ENCODE measurements around the gene KSR1. TPM values are rescaled to one million over a fixed set of nuclear protein-coding genes. Genes with fewer than 3 reads are reported as not detected.

The KSR1 gene
- total and polyA plus RNA-seq, 2 of the 8 experiments (the other 6 are each of a cell fraction or from before 2014, with no cell fraction given) = 14.1 to 34.7 TPM

DNA sequence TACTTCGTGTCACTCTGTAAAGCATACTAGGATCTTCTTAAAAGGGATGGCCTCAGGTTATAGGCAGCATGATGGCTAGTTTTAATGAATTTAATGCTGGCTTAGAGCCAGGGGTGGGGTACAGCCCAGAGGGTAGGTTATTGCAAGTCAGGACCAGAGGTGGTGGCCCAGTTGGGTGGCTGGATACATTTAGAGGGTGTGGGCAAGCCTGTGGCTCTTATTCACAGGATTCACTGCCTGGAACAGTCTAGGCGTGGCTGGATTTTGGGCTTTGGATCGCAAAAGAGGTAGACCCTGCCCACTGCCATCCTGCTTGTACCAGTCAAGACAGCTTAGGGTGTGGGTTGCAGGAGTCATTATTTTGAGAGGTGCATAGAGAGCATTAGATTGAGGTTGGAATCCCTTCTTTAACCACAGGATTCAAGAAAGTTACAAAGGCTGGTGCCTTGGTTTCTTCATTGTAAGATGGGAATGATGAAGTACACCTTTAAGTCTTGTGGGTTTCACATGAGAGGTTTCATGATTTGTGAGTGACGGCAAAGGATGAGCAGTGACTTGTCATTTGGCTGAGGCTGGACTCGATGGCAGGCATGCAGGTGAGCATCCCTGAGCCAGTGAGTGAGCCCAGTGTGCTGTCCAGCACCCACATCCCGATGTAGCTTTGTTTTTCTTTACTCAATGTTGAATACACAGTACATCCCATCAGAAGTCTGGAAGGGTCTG is 85.2 kb downstream of the KSR1 start (continued):
- no peak for TF ChIP-seq CTCF (IDR thresholded peaks at IDR 0.05; ENCODE audit: control extremely low read depth in 1 of 3, insufficient read depth in 1 of 3, low read depth in 1 of 3, low read length in 3 of 3)
- no peak for TF ChIP-seq TCF12 (IDR thresholded peaks at IDR 0.05; ENCODE audit: low read depth, low read length)
- TF ChIP-seq GTF2F1 (IDR thresholded peaks at IDR 0.05; ENCODE audit: borderline replicate concordance, low read depth, low read length) = no peak
- no peak for TF ChIP-seq CBX5 (IDR thresholded peaks at IDR 0.05; ENCODE audit: low read depth, low read length)
- TF ChIP-seq CEBPB (IDR thresholded peaks at IDR 0.05; ENCODE audit: low read depth, low read length) = no peak
- TF ChIP-seq MAFK (IDR thresholded peaks at IDR 0.05; ENCODE audit: low read depth, low read length) = no peak
- TF ChIP-seq ATF2 (IDR thresholded peaks at IDR 0.05; ENCODE audit: low read length) = no peak
- no peak for TF ChIP-seq JUN (IDR thresholded peaks at IDR 0.05; ENCODE audit: low read depth, low read length)

Data from H1 (cell line).